Measurements from ENCODE around the gene EIF1B.

EIF1B gene

DNA sequence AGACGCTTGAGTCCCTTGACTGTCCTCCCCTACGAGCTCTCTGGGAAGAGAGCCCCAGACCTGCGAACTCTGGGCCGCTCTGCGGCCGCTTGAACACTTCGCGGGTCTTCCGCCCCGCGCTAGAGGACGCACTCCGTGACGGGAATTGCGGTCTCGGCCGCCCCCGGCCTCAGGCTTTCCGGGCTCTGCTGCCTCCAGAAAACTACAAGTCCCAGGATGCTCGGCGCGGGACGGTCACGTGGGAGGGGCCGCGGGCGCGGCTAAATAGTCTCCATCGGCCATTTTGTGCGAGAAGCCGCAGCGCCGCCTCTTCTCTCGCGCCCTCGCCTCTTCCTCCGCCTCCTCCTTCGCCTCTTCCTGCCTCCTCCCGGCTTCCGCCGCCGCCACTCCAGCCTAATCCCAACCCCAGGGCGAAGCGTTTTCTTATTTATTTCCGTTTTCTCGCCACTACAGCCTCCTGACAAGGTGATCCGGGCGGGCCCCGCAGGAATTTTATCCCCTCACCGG is at the start of gene EIF1B:
TSS of gene EIF1B (plus strand) at position 290 of the 507 bp plus-strand sequence. CDS start 235 bp downstream, outside the sequence.
- TF ChIP-seq, protein P1, sequence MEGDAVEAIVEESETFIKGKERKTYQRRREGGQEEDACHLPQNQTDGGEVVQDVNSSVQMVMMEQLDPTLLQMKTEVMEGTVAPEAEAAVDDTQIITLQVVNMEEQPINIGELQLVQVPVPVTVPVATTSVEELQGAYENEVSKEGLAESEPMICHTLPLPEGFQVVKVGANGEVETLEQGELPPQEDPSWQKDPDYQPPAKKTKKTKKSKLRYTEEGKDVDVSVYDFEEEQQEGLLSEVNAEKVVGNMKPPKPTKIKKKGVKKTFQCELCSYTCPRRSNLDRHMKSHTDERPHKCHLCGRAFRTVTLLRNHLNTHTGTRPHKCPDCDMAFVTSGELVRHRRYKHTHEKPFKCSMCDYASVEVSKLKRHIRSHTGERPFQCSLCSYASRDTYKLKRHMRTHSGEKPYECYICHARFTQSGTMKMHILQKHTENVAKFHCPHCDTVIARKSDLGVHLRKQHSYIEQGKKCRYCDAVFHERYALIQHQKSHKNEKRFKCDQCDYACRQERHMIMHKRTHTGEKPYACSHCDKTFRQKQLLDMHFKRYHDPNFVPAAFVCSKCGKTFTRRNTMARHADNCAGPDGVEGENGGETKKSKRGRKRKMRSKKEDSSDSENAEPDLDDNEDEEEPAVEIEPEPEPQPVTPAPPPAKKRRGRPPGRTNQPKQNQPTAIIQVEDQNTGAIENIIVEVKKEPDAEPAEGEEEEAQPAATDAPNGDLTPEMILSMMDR (IDR thresholded peaks at IDR 0.05; ENCODE audit: low read depth, low read length): peak; percentile 87
- H3K4me3 ChIP-seq (replicated peaks in 1 of 2; ENCODE audit: low read depth in 2 of 2, low read length in 2 of 2): peak within 1 kb of the TSS; percentile 88 to 89
- peak; percentile 98 to 99 for DNase-seq (ENCODE audit: low read depth in 2 of 2)

DNA sequence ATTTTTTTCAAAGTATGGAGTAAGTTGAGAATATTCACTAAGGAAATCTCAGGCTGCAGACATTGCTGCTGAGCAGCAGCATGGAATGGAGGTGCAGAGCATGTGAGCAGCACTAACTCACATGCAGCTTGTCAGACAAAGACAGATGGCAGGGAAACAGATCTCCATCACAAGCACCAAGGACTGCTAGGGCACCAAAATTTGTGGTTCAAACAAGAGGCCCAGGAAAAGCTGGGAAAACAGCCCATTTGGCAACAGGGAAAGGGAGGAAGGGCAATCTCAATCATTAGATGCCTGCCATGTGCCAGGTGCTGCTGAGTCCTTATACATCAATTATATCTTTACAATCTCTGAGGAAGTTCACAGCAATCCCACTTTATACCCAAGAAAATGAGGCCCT is 47.2 kb upstream of the EIF1B start:
- no peak for DNase-seq (ENCODE audit: low read depth in 2 of 2)
- TF ChIP-seq, protein P1 (IDR thresholded peaks at IDR 0.05; ENCODE audit: low read depth, low read length): no peak

DNA sequence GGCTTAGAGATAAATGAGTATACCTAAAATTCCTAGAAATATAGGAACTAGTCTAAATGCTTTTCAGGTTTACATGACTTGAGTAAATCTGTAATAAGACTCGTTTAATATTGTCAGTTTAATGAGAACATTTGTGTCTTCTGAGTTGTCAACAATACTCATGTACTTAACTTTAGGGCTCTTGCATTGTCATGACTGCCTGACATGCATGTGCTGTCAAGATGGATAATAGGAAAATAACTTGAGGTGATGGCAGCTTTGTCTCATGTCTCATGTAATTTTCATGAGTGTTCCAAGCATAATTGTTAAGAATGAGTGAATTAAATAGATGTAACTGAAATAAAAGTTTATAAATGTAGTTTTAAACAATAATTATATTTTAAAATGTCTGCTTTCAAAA is 45.1 kb upstream of the EIF1B start:
- TF ChIP-seq, protein P1 (IDR thresholded peaks at IDR 0.05; ENCODE audit: low read depth, low read length): no peak
- DNase-seq (ENCODE audit: low read depth in 2 of 2): no peak
- no peak overlapping the region for H3K4me3 ChIP-seq (replicated peaks in 1 of 2; ENCODE audit: low read depth in 2 of 2, low read length in 2 of 2)

More for the DNA sequence above, 47.2 kb upstream of the EIF1B start:
- H3K4me3 ChIP-seq (replicated peaks in 1 of 2; ENCODE audit: low read depth in 2 of 2, low read length in 2 of 2): no peak overlapping the region

DNA sequence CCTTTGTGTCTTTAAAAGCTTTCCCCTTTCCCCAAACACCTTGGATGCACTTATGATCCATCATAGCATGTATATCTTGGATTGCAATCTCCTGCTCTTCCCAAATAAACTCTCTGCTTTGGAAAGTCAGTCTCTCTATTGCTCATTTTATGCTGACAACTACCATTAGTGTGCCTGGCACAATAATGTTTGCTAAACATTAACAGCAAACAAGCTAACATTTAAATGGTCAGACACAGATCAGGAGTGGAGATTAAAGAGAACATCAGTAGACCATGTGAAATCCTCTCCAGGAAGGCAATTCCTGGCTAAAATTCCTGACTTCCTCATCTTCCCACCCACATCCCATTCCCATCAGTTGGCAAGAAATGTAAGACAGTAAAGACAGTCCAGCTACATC is 44.3 kb upstream of the EIF1B start:
- no peak overlapping the region for H3K4me3 ChIP-seq (replicated peaks in 1 of 2; ENCODE audit: low read depth in 2 of 2, low read length in 2 of 2)
- DNase-seq (ENCODE audit: low read depth in 2 of 2): no peak
- TF ChIP-seq, protein P1 (IDR thresholded peaks at IDR 0.05; ENCODE audit: low read depth, low read length): no peak

DNA sequence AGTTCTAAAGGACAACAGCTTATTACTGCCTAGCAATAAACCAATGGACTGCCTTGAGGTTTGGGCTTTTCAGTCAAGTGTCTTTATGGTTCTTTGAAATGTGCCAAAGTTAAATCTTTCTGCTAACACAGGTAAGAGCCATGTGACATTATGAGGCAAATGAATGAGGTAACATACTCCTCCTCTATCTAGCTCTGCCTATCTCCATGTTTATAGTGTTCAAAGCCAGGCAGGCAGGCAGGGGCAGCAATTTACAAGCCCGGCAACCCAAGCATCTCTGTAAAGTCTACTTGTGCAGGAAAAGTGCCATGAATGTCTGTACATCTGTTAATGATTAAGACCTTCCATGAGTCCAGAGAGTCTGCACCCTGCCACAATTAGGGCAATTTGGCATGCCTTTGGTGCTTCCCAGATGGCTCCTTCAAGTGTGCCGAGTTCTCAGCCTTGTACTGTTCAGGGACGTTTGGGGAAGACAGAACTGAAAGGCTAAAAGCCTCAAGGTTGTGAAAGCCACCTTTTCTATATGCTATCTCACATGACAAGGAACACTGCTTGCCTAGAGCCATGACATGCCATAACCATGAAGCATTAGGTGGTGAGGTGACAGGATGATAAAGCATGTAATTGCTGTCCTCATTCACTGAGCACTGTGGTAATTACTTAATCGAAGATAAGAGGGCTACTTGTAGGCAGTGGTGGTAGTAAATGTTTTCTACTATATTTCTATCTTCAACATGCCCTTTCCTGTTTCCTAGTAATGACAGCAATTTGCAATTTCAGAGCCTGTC is 41.4 kb upstream of the EIF1B start:
- H3K4me3 ChIP-seq (replicated peaks in 1 of 2; ENCODE audit: low read depth in 2 of 2, low read length in 2 of 2): no peak overlapping the region
- TF ChIP-seq, protein P1 (IDR thresholded peaks at IDR 0.05; ENCODE audit: low read depth, low read length): no peak
- DNase-seq (ENCODE audit: low read depth in 2 of 2): no peak

DNA sequence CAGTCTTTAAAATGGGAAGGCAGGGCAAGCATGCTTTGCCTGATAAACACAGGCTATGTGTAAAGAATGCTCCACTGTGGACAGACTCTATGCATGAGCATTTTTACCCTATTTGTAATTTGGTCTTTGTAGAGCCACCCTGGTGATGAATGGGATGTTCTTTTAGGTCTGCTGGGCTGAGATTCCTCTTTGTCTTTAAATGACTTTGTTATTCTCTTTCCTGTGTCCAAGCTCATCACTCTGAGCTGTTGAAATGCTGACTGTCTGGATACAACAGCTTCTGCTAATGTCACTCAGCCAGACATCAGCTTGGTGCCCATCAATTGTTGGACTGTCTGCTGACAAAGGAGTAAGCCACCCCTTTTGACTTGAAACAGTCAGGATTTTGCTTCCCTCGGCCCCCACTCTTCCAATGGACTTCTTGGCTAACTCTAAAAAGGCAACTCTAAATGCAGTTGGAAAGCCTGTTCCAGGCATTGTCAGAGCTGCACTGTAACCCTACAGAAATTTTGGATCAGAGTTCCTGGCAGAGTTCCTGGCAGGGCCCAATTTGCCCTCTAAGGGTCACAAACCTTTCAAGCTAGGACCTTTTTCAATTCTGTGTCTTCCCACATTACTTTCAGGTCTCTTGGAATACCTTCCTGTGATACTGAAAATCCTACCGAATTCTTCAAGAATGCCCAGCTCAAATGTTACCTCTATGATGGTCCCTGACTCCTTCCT is 40.5 kb upstream of the EIF1B start:
- TF ChIP-seq, protein P1 (IDR thresholded peaks at IDR 0.05; ENCODE audit: low read depth, low read length): no peak
- no peak for DNase-seq (ENCODE audit: low read depth in 2 of 2)

More for the DNA sequence above, 40.5 kb upstream of the EIF1B start:
- no peak overlapping the region for H3K4me3 ChIP-seq (replicated peaks in 1 of 2; ENCODE audit: low read depth in 2 of 2, low read length in 2 of 2)
